HG02870 (cell line): ENCODE measurements around the gene FAM221A.
"Not testable (repeated sequence)": the region's sequence is repeated elsewhere in the genome, so short reads cannot be mapped to it uniquely, and the experiment has no call there.

Experiments
- ATAC-seq: cut with Tn5 transposase; IDR thresholded peaks from one replicate; pipeline ENCODE4 v1.9.1; 2021; ENCODE audit warnings: mild to moderate bottlenecking, moderate library complexity; ENCODE audit not compliant: unreplicated experiment

The FAM221A gene, protein sequence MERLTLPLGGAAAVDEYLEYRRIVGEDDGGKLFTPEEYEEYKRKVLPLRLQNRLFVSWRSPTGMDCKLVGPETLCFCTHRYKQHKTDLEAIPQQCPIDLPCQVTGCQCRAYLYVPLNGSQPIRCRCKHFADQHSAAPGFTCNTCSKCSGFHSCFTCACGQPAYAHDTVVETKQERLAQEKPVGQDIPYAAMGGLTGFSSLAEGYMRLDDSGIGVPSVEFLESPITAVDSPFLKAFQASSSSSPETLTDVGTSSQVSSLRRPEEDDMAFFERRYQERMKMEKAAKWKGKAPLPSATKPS

GRCh38 chr7:23679898-23680413, at the start of gene FAM221A:
Gene FAM221A, plus strand, starts transcription at chr7:23680199. Its CDS starts 20 bp downstream, at chr7:23680219.
- ATAC-seq, result peak; percentile 94

DNA sequence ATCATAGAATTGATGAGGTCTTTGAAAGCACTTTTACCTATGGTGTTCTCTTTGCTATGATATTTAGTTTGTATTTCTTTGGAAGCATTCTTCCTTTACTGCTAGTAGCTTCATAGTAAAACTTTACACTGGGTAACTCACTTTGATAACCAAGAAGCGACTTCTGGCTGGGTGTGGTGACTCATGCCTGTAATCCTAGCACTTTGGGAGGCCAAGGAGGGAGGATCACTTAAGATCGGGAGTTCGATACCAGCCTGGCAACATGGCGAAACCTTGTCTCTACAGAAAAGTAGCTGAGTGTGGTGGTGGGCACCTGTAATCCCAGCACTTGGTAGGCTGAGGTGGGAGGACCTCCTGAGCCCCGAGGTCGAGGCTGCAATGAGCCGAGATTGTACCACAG, 46.6 kb upstream of the FAM221A start:
- no peak for ATAC-seq

- no peak for ATAC-seq
These were observed 34.2 kb upstream of the FAM221A start for GRCh38 chr7:23645822-23646221.

DNA sequence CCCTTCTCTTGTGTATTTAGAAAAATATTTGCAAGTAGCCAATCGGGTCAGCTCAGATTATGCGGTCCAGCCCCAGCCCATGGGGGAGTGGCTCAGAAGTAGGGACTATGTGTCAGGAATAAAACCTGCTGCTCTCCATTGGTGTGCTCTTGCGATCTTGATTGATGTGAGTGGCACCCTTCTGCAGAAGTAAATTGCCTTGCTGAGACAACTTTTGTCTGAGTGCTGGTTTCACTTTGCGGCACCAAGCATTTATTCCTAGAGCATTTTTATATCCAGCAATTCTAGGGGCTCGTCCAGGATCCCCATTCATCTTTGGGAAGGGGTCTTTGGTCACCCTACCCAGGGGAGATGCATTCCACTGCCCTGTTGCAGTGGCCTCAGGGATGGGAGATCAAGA, 26.1 kb upstream of the FAM221A start:
- ATAC-seq, result no peak

GRCh38 chr7:23654508-23654907, 25.5 kb upstream of the FAM221A start:
- ATAC-seq, result no peak

DNA sequence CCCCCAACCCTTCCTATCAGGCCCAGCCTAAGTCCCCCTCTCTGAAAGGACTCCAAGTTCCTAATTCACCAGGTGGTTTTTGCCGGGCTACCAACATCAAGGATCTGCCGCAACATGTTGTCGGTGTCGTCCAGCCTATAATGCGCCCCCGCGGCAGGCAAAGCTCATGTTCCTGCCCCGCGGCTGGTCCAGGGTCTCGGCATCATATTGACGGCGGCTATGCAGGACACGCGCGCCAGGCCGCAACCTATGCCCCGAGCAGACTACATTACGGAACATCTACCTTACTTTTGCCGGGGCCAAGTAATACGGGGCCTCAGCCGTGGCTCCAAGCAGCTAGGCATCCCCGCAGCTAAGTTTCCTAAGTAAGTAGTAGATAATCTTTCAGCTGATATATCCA, 24.6 kb upstream of the FAM221A start:
- no peak for ATAC-seq

GRCh38 chr7:23658831-23659427, 21.1 kb upstream of the FAM221A start:
- no peak for ATAC-seq

GRCh38 chr7:23661385-23661784, 18.6 kb upstream of the FAM221A start:
- no peak for ATAC-seq

GRCh38 chr7:23662124-23662983, 17.6 kb upstream of the FAM221A start:
- ATAC-seq, result no peak

GRCh38 chr7:23662984-23663313, 17.1 kb upstream of the FAM221A start:
- ATAC-seq, result no peak

DNA sequence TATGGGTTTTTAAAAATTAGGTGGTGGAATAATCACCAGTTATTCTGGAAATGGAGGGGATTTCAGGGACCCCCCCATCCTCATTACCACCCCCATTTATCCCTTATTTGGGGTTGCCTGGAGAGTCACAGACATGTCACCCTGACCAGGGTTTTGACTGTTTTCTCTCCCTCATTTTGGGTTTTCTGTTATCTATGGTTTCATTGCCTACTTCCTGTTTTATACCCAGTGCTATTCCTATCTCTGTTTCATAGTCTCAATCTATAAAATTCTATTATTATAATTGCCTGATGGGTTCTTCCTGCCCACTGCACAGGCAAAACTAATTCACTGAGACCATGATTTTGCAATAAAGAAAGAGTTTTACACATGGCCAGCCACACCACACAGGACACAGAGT, 15.9 kb upstream of the FAM221A start:
- no peak for ATAC-seq

- ATAC-seq, result no peak
These were observed 8.0 kb upstream of the FAM221A start for GRCh38 chr7:23672033-23672432.

- ATAC-seq, result peak; percentile 4
These were observed 711 bp downstream of the FAM221A start for GRCh38 chr7:23680414-23681405.

DNA sequence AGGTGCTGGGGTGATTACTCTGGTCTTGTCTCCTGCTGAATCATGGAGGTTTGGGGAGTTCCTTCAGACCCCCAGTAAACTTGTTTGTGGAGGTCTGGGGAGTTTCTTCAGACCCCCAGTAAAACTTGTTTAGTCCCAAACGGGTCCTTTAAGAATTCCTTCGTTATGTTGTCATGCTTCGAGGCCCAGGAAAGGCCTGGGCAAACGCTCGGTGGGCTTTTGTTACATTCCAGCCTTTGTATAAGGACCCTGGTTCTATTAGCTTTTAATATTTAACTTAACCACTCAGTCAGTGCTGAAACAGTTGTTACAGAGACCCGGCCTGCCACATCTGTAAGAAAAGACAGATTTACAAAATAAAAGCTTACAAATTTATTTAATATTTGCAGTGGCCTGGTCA, 4.0 kb downstream of the FAM221A start:
- ATAC-seq, result not testable (repeated sequence)

GRCh38 chr7:23685731-23686130, 5.7 kb downstream of the FAM221A start:
- ATAC-seq, result no peak

DNA sequence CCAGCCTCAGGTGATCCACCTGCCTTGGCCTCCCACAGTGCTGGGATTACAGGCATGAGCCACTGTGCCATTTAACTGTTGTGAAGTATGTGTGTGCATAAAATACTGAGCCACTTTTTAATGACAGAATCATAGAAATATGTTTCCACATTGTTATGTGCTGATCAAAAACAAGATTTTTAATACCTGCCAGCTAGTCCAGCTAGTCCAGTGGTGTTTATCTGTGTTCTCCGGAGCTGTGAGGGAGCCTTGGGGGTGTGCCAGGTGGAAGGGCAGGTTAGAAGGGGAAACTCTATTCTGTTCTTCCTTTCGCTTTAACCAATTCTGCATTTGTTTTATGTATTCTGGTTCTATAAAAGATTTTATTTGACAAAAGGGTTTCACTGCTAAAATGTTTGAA, 7.0 kb downstream of the FAM221A start:
- no peak for ATAC-seq

DNA sequence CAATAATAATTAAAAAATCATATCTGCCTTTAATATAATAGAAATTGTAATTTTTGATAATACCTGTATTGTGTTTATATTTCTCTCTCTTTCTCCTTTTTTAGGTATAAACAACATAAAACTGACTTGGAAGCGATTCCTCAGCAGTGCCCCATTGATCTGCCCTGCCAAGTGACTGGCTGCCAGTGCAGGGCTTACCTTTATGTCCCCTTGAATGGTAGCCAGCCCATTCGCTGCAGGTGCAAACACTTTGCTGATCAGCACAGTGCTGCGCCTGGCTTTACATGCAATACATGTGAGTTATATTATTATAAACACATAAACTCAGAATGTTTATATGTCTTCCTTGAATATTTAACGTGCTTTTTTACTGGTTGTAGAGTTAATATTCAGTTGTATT, 9.2 kb downstream of the FAM221A start:
- no peak for ATAC-seq

GRCh38 chr7:23691320-23691719, 11.3 kb downstream of the FAM221A start:
- ATAC-seq, result no peak

DNA sequence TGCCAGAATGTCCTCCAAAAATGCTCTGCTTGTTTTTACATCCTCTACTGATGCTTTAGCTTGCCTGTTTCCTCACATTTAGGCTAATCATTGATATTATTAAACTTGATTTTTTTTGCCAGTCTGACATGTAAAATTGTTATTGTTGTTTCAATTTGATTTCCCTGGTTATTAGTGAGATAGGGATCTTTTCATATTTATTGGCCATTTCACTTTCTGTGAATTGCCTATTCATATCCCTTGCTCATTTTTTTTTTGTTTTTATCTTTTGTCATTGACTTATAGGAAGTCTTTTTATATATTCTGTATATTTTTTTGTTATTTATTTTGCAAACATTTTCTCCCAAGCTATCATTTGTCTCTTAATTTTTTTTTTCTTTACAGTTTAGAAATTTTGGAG, 13.2 kb downstream of the FAM221A start:
- ATAC-seq, result no peak

- no peak for ATAC-seq
These were observed 17.0 kb downstream of the FAM221A start for GRCh38 chr7:23696916-23697441.
